ENCODE data around the gene AGAP1.

Gene AGAP1

DNA sequence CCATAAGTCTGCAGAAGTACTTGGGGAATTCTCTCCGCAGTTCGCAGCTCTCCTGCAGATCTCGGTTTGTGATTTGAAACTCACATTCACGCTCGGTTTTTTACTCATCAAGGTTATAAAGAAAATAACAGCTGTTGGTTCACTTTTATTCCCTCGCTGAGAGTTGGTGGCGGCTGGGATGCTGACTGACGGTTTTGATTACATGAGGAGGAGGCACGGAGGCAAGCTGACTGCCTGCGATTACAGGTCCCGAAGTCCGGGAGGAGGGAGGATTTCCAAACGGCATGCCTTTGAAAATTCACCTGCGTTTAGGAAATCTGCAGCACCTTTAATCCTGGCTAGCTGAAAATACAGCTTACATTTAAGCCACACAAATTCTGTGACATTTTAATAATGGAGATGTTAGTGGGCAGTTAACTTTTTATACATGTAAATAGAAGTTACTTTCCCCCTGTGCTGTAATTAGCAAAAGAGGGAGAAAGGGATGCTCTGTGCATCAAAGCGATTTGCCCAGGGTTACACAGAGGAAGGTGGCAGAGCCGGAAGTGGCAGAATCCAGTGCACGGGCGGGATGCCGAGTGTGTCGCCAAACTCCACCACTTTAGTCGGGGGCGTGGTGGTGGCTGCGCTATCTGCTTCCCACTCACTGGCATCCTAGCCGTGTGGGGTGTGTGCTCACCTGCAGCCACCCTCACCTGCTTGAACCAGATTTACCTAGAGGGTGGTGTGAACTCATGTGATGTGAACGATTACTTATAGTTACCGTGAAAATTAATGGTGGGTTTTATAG lies 14.7 kb downstream of the AGAP1 start:
- no peak for DNase-seq (ENCODE audit: low read depth, low spot score)

DNA sequence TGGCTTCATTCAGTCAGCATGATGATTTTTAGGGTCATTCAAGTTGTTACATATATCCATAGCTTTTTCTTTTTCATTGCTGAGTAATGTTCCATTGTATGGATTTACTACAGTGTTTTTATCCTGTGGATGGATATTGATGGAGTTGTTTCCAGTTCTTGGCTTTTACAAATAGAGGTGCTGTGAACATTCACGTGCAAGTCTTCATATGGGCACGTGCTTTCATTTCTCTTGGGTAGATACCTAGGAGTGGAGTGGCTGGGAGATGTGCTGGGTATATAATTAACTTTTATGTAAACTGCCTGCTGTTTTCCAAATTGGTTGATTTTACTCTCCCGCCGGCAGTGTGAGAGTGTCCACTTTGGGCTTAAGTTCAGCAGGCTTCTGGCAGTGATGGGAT lies 16.5 kb downstream of the AGAP1 start:
- DNase-seq (ENCODE audit: low read depth, low spot score), result no peak

GRCh38 chr2:235511187-235511661 lies 17.4 kb downstream of the AGAP1 start:
- no peak for DNase-seq (ENCODE audit: low read depth, low spot score)

GRCh38 chr2:235511751-235512698 lies 18.2 kb downstream of the AGAP1 start:
- DNase-seq (ENCODE audit: low read depth, low spot score), result no peak

- no peak for DNase-seq (ENCODE audit: low read depth, low spot score)
Observed at GRCh38 chr2:235512699-235513053, 18.8 kb downstream of the AGAP1 start.

- DNase-seq (ENCODE audit: low read depth, low spot score), result no peak
Observed at GRCh38 chr2:235513984-235514626, 20.3 kb downstream of the AGAP1 start.

- DNase-seq (ENCODE audit: low read depth, low spot score), result no peak
Observed at GRCh38 chr2:235514627-235515363, 21.0 kb downstream of the AGAP1 start.

DNA sequence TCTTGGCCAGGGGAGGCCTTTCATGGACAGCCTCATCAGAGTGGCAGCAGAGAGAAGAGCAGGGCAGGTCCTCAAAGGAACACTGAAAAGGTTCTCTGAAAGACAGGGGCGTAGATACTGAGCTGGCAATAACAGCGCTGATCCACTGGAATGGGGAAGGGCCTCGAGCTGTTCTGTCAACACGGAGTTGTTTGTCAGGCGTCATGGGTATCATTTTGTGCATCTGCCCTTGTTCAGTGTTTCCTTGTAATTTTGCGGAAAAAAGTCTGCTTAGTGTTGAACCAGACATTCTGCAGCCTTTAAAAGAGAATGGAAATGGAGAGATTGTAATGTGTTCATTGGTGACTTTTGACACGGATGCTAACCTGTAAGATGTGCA lies 21.5 kb downstream of the AGAP1 start:
- no peak for DNase-seq (ENCODE audit: low read depth, low spot score)

DNA sequence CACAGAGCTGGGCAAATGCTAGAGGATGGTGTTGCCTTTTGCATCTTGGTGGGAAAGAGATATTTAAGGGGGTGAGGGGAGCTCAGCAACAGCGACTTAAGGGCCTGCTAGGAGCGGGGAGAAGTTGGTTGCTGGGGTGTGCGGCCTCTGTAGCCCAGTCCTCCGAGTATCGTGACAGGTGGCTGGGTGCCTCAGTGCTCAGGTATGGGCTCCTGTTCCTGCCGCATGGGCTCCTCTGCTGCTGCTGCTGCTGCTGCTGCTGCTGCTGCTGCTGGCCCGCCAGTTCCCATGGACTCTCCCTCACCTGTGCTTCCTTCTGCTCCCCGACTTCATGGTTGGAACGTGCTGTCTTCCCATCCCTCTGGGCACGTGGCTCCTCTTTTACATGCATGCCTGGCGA lies 22.0 kb downstream of the AGAP1 start:
- DNase-seq (ENCODE audit: low read depth, low spot score), result no peak

GRCh38 chr2:235516257-235516656 lies 22.4 kb downstream of the AGAP1 start:
- no peak for DNase-seq (ENCODE audit: low read depth, low spot score)

- no peak for DNase-seq (ENCODE audit: low read depth, low spot score)
Observed at GRCh38 chr2:235518322-235519090, 24.7 kb downstream of the AGAP1 start.

DNA sequence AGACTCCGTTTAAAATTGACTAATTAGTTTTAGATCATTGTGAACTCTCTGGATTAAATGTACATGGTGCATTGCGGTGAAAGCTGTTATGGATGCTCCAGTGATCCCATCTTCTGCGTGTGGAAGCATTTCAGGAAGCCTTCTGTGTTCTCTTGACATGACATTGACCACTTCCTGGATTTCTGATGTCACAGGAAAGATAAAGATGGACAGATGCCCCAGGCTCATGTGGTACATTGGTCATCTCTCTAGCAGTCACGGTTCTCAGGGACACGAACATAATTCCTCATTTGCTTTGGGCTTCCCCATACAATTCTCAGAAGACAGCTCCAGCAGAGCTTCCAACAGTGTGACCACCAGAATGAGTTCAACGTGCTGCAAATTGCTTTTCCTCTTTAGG lies 26.9 kb downstream of the AGAP1 start:
- no peak for DNase-seq (ENCODE audit: low read depth, low spot score)

DNA sequence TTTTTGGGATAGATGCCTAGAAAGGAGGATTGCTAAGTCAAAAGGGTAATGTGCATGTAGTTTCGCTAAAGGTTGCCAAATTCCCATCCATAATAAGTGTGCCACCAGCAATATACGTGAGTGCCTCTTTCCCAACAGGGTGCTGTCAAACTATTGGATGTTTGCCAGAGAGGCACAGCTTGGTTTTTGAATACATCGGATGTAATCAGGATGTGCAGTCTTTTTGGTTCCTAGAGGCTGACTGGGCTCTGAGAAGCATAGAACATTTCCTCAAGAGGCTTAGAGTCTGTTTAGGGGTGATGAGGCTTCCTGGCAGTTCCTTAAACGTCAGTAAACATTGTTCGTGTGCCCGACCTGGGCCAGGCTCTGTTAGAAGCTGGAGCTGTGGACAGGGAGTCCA lies 28.0 kb downstream of the AGAP1 start:
- DNase-seq (ENCODE audit: low read depth, low spot score), result no peak

DNA sequence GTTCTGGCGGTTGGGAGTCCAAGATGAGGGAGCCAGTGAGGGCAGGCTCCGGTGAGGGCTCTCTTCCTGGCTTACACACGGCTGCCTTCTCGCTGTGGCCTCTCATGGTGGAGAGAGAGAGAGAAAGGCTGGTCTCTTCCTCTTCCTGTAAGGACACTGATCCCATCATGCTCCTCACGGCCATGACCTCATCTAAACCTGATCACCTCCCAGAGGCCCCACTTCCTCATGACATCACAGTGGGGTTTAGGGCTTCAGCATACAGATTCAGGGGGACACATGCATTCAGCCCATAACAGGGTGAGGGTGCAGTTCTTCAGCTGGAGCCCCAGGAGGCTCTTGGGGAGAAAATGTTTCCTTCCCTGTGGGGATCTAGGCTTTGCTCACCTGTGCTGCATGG lies 29.2 kb downstream of the AGAP1 start:
- no peak for DNase-seq (ENCODE audit: low read depth, low spot score)

DNA sequence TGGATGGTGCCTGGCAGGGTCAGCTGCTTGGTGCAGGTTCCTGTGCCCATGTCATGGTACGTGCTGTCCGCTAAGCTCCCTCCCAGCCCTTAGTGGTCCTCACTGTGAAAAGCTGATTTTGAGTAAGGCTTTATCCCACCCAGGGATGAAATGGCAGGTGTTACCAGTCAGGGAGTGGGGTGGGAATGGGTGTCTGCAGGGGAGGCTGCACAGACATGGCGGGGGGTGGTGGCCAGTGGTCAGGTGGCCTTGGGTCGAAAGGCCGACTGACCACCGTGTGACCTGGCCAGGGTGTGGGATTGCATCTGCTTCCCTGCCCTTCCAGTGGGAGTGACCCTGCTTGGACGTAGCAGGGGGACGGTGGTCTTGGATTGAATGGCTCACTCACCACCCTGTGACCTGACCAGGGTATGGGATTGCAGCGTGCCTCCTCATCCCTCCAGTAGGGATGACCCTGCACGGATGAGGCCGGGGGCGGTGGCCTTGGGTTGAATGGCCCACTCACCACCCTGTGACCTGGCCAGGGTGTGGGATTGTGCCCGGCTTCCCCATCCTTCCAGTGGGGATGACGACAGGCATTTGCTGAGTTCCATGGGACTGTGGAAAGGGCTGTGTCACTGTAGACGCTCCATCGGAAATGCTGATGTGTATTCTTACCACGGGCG lies 29.8 kb downstream of the AGAP1 start:
- DNase-seq (ENCODE audit: low read depth, low spot score), result no peak

- no peak for DNase-seq (ENCODE audit: low read depth, low spot score)
Observed at GRCh38 chr2:235526166-235526565, 32.3 kb downstream of the AGAP1 start.

- DNase-seq (ENCODE audit: low read depth, low spot score), result no peak
Observed at GRCh38 chr2:235527806-235528469, 34.1 kb downstream of the AGAP1 start.

- no peak for DNase-seq (ENCODE audit: low read depth, low spot score)
Observed at GRCh38 chr2:235529621-235530020, 35.8 kb downstream of the AGAP1 start.

DNA sequence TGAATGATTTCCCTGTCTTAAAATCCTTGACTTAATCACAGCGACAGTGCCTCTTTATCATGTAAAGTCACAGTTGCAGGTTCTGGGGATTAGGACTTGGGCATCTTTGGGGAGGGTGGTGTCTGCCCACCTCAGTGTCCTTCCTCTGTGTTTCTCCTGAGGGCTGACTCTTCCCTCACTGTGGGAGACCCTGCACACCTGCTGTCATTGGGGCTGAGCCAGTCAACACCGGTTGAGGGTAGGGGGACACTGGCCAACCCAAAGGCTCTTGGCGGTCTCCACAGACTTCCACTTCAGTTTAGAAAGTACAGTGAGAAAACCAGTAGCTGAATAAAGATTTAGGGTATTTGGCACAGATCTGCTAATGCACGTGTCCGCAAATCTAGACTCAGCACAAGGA lies 36.9 kb downstream of the AGAP1 start:
- DNase-seq (ENCODE audit: low read depth, low spot score), result no peak

GRCh38 chr2:235532307-235532706 lies 38.5 kb downstream of the AGAP1 start:
- no peak for DNase-seq (ENCODE audit: low read depth, low spot score)
